CD4-positive, alpha-beta T cell treated with Interleukin-1 beta for 1 hour (primary cell): Measurements from ENCODE around the gene CDCP2.
"Not testable (repeated sequence)": the region's sequence is repeated elsewhere in the genome, so short reads cannot be mapped to it uniquely, and the experiment has no call there.

Source experiments
- DNase-seq, 2 donors: peaks; one replicate each; pipeline ENCODE4 v3.0.0-alpha.2; 2020 to 2022

Gene CDCP2

DNA sequence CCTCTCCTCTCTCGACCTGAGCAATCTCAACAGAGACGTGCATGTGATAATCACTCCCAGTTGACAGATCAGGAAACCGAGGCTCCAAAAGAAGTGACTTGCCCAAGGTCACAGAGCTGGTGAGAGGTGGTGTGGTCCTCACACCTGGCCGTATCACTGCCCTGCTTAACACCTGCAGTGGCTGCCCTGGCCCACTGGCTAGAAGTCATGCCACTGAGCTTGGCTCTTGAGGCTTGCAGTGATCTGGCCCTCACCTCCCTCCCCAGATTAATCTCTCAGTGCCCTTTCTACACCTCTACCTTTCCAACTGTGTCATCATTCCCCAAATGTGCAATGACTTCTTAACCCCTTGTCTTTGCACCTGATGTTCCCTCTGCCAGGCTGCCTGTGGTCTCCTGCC, 38.8 kb downstream of the CDCP2 start:
- no peak for DNase-seq

DNA sequence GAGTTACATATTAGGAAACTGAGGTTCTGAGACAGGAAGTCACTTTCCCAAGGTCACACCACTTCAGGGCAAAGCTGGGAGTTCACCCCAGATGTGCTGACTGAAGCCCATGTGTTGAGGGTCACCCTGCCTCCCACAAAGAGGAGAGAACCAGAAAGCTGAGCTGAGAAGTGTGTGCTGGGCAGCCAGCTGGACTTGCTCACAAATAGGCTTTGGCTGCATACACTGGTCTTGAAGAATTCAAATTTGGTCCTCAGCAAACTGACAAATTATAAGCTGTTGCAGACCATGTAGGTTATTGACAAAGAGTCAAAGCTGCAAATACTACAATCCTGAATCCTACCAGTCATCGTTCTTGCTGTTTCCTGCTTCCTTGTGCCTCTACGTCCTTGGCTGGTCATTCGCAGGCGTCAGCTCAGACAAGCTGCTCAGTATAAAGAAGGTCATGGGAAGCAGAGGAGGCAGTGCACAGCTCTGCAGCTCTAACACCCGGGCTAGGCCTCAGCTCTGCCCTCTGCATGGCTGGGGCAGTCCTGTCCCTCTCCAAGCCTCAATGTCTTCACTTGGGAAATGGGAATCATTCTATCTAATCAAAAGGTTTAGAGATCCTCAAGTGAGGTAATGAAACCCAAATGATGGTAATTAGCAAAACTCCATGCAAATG, 40.0 kb downstream of the CDCP2 start:
- no peak for DNase-seq

DNA sequence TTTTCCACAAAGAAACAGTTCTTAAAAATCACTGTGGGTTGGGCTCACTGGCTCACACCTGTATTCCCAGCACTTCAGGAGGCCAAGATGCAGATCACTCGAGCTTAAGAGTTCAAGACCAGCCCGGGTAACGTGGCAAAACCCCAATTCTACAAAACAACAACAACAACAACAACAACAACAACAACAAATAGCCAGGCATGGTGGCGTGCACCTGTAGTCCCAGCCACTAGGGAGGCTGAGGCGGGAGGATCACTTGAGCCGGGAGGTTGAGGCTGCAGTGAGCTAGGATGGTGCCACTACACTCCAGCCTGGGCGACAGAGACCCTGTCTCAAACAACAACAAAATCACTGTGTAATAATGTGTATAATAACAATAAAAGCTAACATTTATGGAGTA, 40.8 kb downstream of the CDCP2 start:
- DNase-seq = no peak

DNA sequence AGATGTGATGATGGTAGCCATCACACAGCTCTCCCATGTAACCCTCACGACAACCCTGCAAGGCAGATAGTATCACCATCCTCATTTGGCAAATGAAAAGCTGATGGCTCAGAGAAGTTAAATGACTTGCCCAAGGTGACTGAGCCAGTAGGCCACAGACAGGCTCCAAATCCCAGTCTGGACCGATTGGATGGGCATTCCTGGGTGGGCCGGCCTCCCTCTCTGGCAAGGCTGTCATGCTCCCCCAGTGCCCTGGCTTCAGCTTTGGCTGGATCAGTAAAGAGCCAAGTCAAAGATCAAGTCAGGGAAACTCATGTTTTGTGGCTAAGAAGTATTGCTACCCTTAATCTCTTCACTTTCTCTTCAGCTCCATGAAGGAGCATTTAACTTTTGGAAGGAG, 41.2 kb downstream of the CDCP2 start:
- no peak for DNase-seq

DNA sequence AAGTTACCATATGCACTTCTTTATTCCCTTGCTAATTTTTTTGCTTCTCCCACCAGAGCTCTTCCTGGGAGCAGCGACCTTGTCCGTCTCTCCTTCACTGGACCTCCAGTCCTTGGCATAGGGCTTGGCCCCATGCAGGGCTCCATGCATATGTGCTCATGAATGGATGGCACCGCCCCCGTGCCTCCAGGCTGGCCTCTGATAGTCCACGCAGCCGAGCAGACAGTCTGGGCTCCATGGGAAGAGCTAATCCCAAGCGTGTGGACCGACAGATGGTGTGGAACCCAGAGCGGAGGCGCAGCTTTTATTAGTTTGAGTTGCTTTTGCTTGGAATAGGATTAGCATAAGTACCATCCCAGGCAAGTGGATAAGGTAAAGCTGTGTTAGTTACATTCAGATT, 41.8 kb downstream of the CDCP2 start:
- DNase-seq = no peak

DNA sequence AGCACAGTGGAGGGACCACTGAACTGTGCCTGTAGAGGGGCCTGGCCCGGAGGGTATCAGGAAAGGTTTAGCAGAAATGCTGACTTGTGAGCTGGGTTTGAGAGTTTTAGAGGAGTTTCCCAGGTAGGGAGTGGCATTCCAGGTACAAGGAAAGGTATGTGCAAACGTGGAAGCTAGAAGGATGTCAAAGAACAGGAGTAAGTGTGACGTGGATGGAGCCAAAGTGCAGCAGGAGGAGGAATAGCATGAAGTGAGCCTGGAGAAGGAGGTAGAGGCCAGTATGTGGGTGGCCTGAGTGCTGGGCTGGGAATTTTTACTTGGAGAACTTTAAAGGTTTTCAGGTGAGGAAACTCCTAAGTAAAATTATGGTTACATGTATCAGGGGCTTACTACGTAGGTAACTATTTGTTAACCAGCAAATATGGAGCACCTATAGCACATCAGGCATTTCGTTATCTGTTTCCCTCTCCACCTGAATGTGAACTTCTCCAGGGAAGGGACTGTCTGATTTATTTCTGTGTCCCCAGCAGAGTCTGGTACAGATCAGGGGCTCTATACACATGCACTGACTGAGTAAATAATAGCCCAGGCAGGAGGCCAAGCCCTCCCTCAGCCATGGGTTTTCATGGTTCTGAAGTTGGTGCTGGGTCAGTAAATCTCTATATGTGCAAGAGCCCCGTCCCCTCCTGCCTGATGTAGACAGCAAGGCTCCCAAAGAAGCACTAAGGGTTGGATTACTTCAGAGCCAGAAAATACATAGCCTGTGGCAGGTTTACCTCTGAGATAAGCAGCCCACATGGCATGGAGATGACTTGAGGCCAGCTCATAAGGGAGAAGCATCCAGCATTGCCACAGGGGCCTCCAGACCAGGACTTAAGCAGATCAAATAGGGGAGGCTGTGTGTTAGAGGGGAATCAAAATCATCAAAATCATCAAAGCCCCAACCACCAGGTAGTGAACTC, 43.4 kb downstream of the CDCP2 start:
- DNase-seq = no peak

DNA sequence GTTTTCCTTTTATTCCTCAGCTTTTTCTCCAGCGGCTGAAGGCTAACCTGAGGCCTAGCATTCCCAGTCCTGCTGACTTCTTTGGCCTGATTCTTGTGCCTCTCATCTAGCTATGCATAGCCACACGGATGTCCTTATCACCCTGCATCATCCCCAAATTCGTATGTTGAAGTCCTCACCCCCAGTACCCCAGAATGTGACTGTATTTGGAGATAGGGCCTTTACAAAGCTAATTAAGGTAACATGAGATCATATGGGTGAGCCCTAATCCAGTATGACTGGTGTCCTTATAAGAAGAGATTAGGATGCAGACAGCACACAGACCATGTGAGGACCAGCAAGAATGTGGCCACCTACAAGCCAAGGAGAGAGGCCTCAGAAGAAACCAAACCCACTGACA, 44.6 kb downstream of the CDCP2 start:
- no peak for DNase-seq

DNA sequence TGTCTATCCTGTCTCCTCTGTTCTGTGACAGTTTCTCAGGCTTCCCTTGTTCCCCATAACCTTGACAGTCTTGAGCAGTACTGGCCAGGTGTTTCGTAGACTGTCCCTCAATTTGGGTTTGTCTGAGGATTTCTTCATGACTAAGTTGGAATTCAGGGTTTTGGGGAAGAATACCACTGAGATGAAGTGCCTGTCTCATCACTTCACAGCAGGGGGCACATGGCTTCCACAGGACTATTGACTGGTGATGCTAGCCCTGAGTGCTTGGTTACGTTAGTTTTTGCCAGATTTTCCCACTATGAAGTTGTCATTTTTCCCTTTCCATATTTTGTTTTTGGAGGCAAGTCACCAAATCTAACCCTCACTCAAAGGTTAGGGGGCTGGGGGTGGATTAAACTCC, 45.7 kb downstream of the CDCP2 start:
- DNase-seq = no peak

DNA sequence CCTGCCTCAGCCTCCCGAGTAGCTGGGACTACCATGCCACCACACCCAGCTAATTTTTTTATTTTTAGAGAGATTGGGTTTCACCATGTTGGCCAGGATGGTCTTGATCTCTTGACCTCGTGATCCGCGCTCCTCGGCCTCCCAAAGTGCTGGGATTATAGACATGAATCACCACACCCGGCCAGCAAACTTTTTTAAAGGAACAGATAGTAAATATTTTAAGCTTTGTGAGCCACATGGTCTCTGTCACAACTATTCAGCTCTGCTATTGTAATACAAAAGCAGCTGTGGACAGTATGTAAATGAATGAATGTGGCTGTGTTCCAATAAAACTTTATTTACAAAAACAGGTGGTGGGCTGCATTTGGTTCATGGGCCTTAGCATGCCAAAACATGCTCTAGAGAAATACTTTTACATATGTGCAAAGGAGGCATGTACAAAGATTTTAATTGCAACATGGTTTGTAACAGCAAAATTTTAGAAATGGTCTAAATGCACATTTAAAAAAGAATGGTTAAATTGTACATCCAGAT, 47.0 kb downstream of the CDCP2 start:
- DNase-seq = no peak

DNA sequence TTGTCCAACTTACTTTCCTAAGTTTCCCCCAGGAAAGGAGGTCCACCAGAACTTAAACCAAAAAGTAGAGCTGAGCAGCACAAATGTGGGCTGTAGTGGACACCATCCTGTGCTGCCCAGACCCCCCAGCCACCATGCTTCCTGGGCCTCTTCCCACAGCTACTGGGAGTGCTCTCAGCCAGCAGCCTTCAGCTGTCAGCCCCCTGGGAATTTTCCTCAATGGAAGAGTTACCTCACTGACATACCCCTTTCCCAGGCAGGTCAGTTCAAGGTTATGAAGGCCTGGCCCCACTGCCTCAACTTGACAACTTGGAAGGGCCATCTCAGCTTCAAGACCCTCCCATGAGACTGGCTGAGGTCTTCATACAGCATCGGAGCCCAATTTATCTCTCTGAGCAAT, 47.7 kb downstream of the CDCP2 start:
- DNase-seq = no peak

DNA sequence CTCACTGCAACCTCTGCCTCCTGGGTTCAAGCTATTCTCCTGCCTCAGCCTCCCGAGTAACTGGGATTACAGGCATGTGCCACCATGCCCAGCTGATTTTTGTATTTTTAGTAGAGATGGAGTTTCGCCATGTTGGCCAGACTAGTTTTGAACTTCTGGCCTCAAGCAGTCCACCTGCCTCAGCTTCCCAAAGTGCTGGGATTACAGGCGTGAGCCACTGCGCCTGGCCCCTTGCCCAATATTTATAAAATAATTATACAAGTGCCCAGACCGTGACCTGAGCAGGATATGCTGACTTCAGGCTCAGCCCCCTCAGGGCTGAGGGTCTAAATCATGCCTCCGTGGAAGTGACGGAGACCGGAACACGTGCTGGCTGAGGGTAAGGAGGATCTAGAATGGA, 48.2 kb downstream of the CDCP2 start:
- DNase-seq = not testable (repeated sequence)

DNA sequence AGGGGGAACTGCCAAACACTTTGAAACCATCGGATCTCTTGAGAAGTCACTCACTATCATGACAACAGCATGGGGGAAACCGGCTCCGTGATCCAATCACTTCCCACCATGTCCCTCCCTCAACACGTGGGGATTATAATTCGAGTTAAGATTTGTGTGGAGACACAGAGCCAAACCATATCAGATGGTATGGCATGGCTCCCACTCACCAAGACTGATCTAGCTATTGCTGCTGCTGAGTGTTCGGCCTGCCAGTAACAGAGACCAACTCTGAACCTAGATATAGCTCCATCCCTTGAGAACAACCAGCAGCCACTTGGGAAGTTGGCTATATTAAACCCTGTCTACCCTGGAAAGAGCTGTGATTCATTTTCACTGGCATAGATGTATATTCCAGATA, 49.4 kb downstream of the CDCP2 start:
- DNase-seq = no peak

DNA sequence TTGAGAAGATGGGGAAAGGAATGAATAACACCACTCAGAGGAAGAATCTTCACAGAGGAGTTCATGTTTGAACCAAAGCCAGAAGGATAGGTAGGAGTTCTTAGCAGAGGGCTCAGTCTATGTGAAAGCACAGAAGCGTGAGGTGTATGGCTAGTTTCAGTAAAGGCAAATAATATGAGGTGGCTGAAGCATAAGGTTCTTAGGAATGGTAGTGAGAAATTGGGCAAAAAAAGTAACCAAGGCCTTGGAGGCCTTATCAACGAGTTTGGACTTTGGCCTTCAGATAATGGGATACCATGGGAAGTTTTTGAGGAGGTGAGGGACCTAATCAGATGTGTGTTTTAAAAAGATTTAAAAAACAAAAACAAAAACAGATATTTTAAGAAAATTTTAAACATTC, 52.3 kb downstream of the CDCP2 start:
- DNase-seq = no peak

DNA sequence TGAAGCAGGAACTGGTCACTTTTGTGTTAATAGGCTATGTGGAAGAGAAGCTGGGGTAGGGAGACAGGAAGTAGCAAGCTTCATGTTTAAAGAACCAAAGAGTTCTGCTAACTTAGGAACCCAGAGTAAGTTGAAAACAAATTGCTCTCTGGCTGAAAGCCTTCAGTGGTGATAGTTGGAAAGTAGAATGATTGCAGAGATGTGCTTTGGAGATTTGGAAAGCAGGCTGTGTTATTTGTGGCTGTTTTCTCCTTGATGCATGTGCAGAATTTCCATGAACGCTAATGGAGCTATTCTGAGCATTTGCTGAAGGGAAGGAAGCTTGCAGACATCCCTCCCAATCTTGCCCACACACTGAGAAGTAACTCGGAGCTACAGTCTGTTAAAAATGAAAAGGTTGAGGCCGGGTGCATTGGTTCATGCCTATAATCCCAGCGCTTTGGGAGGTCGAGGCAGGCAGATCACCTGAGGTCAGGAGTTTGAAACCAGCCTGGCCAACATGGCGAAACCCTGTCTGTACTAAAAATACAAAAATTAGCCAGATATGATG, 53.7 kb downstream of the CDCP2 start:
- no peak for DNase-seq

DNA sequence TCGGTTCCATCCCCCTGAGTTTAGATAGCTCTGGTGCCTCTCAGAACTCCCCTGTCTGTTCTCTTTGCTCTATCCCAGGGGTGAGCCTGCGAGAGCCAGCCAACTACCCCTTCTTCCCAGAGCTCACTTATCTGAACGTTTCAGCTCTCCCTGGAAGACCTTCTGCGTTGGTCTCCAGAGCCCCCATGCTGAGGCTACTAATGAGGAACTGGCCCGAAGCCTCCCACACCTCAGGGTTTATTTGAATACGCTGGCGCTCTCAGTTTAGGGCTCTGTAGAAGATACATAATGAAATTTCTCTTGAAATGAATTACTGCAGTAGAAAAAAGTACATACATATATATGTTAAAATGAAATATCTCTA, 55.9 kb downstream of the CDCP2 start:
- no peak for DNase-seq

DNA sequence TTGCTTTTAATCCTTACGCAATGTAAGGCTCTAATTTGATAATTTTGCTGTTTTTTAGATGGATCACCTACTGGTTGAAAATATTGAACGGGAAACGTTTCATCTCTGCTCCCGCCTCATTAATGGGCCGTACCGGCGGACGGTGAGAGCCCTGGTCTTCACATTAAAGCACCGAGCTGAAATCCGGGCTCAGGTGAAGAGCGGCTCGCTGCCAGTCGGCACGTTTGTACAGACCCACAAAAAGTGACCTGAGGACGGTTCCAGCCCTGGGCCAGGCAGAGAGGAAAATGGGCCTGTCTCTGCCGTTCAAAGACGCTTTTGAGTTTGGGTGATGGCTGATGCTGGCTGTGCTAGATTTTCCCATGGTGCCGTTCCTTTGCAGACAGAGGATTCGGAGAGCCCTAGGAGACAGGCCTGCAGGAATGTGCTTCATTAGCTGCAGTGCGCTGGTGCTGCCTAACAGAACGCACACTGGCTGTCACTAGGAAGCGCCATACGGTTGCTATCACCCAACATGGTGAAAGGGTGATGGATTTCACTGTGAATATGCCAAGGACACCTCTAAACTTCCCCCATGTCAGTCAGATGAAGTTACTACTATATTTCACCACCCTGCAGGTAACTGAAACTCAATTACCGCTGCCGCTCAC, 56.4 kb downstream of the CDCP2 start:
- DNase-seq = no peak

DNA sequence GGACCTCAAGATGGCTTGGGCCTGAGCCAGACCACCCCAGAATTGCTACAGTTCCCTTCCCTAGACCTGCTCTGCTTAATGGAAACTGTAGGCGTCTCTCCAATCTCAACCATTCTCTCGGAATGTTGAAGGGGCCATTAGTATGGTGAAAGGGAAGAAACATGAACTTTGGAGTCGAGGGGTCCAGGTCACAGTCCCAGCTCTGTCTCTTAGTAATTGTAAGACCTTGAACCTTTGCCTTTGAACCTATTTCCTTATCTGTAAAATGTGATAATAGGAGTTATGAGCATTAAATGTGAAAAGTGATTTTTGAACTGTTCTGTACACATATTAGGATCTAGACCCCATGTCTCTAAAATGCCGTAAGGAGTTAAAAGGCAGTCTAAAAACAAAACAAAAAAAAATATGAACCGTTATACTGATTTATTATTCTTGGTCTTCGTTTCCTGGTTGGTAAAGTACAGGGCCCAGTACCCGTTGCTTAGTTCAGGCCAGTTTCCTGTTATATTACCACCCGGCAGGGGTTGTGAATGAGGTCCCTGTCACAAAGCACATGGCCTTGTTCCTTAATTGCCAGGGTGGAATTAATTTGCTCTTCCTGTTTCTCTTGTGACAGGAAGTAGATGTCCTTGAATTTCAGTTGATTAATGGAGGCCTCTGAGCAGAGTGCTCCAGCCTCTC, 57.1 kb downstream of the CDCP2 start:
- peak; percentile 7 to 34 for DNase-seq

DNA sequence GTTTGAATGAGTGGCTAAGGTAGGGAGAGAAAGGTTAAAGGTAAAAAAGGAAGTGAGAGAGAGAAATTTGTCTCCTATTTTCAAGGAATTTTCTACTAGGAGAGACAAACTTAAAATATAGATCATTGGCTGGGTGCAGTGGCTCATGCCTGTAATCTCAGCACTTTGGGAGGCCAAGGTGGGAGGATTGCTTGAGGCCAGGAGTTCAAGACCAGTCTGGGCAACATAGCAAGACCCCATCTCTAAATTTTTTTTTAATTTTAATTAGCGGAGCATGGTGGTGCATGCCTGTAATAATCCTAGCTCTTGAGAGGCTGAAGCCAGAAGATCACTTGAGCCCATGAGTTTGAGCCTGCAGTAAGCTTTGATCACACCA, 58.1 kb downstream of the CDCP2 start:
- DNase-seq = not testable (repeated sequence)

DNA sequence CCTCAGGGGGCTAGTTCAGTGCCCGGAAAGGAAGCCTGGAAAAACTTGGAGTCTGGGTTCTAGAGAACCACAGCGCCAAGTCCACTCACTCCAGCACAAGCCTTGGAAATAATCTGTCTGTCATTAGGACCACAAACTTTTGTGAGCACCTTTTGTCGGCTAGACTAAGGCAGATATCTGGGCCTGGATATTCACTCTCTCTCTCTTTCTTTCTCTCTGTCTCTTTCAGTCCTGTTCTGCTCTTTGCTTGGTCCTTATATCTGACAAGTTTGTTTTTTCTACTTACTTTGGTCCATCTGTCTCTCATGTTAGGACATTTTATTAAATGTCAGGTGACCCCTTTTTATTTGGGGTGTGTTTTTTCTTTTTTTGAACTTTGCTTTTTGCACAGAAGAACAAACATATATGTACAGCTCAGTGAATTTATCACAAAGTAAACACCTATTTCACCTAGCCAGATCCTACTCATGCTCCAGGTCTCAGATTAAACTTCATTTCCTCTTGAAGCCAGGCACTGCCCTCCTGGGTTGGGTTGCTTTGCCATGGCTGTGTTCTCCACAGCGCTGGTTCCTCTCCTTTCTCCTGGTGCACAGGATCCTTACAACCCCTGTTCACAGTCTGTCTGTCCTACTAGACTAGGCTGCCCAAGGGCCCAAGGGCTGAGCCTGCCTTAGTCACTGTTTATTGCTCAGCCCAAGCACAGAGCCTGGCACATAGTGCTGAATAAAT, 58.6 kb downstream of the CDCP2 start:
- no peak for DNase-seq

DNA sequence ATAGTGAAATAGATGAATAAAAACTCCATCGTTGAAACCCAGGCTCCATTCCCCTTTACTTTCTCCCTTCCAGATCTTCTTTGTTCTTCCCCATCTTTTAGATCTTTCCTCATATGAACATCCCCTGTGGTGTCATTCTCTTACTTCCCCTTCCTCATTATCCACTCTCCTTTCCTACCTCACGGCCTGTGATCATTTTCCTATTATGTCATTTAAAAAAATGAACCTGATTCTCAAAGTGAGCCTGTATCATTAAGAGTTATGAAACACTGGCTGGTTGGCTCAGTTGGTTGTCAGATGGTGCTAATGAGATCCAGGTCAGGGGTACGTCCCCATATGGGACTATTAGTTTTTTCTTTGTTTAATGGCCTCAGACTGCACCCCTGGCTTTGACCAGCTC, 61.1 kb downstream of the CDCP2 start:
- no peak for DNase-seq

DNA sequence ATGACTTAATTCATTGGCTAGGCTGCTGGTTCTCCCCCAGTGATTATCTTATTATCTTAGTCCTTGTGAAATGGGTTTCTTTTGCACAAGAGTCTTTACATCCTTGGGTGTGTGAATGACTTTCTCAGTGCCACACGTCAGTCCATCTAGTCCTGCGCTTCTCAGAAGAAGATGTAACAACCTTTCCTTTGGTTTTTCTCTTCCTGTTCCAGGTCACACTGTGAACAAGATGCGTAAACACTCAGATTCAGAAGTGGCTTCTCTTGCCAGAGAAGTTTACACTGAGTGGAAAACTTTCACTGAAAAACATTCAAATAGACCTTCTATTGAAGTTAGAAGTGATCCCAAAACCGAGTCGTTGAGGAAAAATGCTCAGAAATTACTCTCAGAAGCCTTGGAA, 64.4 kb downstream of the CDCP2 start:
- DNase-seq = no peak

DNA sequence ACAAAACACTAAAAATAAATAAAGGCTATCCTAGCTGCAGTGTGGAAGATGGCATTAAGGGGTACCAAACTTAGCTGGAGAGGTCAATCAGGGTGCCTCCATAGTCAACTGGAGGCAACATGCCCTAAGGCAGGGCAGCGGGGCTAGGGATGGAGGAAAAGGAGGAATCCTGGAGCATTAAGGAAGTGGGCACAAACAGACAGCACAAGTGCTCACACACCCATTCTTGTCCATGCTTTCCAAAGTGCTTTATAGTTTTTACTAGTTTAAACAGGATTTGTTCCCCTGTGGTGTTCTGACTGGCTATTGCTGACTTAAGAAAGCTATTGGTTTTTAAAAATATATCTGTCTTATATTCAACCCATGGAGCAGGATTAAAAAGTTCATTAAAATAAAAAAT, 66.0 kb downstream of the CDCP2 start:
- no peak for DNase-seq
